ENCODE measurements around the gene USH2A. TPM values are rescaled to one million over a fixed set of nuclear protein-coding genes. Genes with fewer than 3 reads are reported as not detected.

The USH2A gene
- polyA plus RNA-seq, 2 of the 4 experiments (the other 2 are of a cell fraction), result not detected

DNA sequence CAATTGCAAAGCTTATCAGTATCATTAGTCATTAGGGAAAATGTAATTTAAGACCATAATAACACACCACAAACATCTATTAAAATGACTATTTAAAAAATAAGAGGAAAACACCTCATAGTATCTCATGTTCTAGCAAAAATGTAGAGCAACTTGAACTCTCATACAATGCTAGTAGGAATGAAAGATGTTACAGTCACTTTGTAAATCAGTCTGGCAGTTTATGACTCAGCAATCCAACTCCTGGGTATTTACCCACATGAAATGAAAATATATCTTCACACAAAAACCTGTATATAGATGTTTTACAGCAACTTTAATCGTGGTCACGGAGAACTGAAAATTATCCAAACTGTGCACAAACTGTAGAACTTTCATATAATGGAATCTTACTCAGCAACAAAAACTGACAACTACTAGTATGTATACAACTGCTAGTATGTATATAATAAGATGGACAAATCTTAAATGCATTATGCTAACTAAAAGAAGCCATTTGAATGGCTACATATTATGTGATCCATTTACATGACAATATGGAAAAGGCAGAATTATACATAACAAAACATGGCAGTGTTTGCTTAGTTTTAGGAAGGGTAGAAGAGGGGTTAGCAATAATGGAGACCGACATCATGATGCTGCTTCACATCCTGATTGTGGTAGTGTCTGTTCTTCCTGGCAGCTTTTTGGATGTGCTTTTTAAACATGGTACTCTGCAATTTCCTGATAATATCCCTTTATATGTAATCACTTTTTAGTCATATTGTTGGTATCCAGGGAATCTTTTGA, 589.1 kb downstream of the USH2A start:
- TF ChIP-seq ESRRA (IDR thresholded peaks at IDR 0.05; ENCODE audit: borderline replicate concordance, low read length) (no peak), NFE2L2 (conservative IDR thresholded peaks at IDR 0.05; ENCODE audit: low read length) (no peak), RNF2 (IDR thresholded peaks at IDR 0.05; ENCODE audit: borderline replicate concordance, low read depth) (no peak), FOSL2 (IDR thresholded peaks at IDR 0.05) (no peak), FOSL2 (CRISPR knock-in tag; IDR thresholded peaks at IDR 0.05) (no peak)
- FAIRE-seq (peak; percentile 61), ATAC-seq (no peak), DNase-seq (ENCODE audit: low read depth in 1 of 2, low spot score in 1 of 2) (no peak)
- POLR2A ChIA-PET, result interaction anchor here (0.7 kb wide), 1 partner anchor 53 kb away, joined by 7 read pairs; no protein-coding TSS in a partner anchor
- Histone ChIP-seq H3K4me3 (no peak overlapping the region), H3K4me1 (no peaks in the 10 kb centered on the region), H3K9me3 (no peaks in the 10 kb centered on the region), H3K27ac (no peak overlapping the region), H3K4me2 (no peak overlapping the region)
- 39% methylated on average over 3 of the region's 3 CpGs for WGBS (ENCODE audit: missing lambda C conversion rate)
- CTCF ChIA-PET, result no interaction called here

DNA sequence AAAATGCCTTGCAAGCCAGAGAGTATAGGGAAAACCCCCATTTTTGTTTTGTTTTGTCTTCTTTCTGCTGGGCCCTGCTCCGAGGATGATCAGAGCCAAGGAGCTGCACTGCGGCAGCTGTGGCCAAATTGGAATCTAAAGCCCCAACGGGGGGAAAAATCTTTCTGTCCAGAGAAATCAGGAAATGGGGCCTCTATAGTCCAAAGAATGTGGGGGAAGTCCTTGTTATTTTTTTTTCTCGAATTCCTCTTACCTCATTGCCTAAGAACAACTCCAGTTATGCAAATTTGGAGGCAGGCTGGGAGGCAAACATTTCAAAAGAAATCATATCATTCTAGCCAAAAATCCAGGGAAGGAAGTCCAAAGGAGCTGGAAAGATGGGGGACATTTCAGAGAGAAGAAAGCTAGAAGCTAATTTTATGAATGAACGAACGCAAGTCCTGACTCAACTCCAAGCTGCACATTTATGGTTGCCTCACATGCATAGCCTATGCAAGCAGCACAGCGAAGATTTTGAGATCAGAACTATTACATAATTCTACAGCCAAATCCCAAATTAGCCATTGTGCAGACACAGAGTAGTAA, 592.9 kb downstream of the USH2A start:
- no peak overlapping the region for H3K4me3 ChIP-seq
- no peaks in the 10 kb centered on the region for H3K9me3 ChIP-seq
- H3K4me2 ChIP-seq, result no peak overlapping the region
- ChIA-PET CTCF (no interaction called here), POLR2A (no interaction called here)
- DNase-seq (ENCODE audit: low read depth in 1 of 2, low spot score in 1 of 2) (no peak), FAIRE-seq (no peak), ATAC-seq (no peak)
- H3K27ac ChIP-seq, result no peak overlapping the region
- TF ChIP-seq BHLHE40 (IDR thresholded peaks at IDR 0.05; ENCODE audit: low read depth, low read length), result no peak
- no peak for TF ChIP-seq RARB (CRISPR knock-in tag; IDR thresholded peaks at IDR 0.05)
- no peak for TF ChIP-seq NFE2L2 (conservative IDR thresholded peaks at IDR 0.05; ENCODE audit: low read length)
- no peak for TF ChIP-seq HOXA7 (CRISPR knock-in tag; IDR thresholded peaks at IDR 0.05)
- TF ChIP-seq FOSB (CRISPR knock-in tag; IDR thresholded peaks at IDR 0.05), result no peak
- TF ChIP-seq ZFP36 (IDR thresholded peaks at IDR 0.05; ENCODE audit: borderline replicate concordance, partially characterized antibody), result no peak
- no peak for TF ChIP-seq ZSCAN20 (CRISPR knock-in tag; IDR thresholded peaks at IDR 0.05)
- no peak for TF ChIP-seq RAD21 (conservative IDR thresholded peaks at IDR 0.05 in 1 of 2, IDR thresholded peaks at IDR 0.05 in 1 of 2)
- no peak for TF ChIP-seq POLR2A (IDR thresholded peaks at IDR 0.05; ENCODE audit: low read length)
- no peak for TF ChIP-seq FOXS1 (CRISPR knock-in tag; IDR thresholded peaks at IDR 0.05)
- TF ChIP-seq, protein P1, sequence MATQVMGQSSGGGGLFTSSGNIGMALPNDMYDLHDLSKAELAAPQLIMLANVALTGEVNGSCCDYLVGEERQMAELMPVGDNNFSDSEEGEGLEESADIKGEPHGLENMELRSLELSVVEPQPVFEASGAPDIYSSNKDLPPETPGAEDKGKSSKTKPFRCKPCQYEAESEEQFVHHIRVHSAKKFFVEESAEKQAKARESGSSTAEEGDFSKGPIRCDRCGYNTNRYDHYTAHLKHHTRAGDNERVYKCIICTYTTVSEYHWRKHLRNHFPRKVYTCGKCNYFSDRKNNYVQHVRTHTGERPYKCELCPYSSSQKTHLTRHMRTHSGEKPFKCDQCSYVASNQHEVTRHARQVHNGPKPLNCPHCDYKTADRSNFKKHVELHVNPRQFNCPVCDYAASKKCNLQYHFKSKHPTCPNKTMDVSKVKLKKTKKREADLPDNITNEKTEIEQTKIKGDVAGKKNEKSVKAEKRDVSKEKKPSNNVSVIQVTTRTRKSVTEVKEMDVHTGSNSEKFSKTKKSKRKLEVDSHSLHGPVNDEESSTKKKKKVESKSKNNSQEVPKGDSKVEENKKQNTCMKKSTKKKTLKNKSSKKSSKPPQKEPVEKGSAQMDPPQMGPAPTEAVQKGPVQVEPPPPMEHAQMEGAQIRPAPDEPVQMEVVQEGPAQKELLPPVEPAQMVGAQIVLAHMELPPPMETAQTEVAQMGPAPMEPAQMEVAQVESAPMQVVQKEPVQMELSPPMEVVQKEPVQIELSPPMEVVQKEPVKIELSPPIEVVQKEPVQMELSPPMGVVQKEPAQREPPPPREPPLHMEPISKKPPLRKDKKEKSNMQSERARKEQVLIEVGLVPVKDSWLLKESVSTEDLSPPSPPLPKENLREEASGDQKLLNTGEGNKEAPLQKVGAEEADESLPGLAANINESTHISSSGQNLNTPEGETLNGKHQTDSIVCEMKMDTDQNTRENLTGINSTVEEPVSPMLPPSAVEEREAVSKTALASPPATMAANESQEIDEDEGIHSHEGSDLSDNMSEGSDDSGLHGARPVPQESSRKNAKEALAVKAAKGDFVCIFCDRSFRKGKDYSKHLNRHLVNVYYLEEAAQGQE (IDR thresholded peaks at IDR 0.05), result no peak
- TF ChIP-seq CEBPB (IDR thresholded peaks at IDR 0.05), result no peak
- TF ChIP-seq CHD4 (IDR thresholded peaks at IDR 0.05; ENCODE audit: borderline replicate concordance), result no peak
- no peak for TF ChIP-seq EP300 (IDR thresholded peaks at IDR 0.05)
- no peak for TF ChIP-seq PHF8 (IDR thresholded peaks at IDR 0.05; ENCODE audit: borderline replicate concordance, low read depth)
- 21% methylated on average over 7 of the region's 7 CpGs for WGBS (ENCODE audit: missing lambda C conversion rate)
- H3K4me1 ChIP-seq, result no peaks in the 10 kb centered on the region

DNA sequence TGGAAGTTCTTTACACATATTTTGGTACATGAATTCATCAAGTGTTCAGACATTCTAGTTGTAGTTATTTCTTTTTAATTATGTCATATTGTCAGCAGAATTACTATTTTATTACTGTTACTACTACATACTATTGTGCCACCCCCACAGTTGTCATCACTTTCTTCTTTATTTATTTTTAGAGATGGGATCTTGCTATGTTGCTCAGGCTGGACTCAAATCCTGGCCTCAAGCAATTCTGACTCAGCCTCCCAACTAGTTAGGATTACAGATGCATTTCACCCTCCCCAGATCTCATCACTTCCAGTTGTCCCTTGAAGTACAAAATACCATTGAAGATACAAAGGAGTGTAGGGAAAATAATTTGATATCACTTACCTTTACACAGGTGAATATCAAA, 598.2 kb downstream of the USH2A start:
- H3K27ac ChIP-seq, result no peak overlapping the region
- CTCF ChIA-PET, result no interaction called here
- DNase-seq (ENCODE audit: low read depth in 1 of 2, low spot score in 1 of 2) (no peak), FAIRE-seq (no peak), ATAC-seq (no peak)
- H3K4me1 ChIP-seq, result no peaks in the 10 kb centered on the region
- H3K9me3 ChIP-seq, result no peaks in the 10 kb centered on the region
- no peak overlapping the region for H3K4me3 ChIP-seq
- H3K4me2 ChIP-seq, result no peak overlapping the region
- POLR2A ChIA-PET, result no interaction called here
- TF ChIP-seq GATA3 (IDR thresholded peaks at IDR 0.05; ENCODE audit: borderline replicate concordance) (no peak), POLR2A (IDR thresholded peaks at IDR 0.05; ENCODE audit: low read length) (no peak), RNF2 (IDR thresholded peaks at IDR 0.05; ENCODE audit: borderline replicate concordance, low read depth) (no peak), ESRRA (IDR thresholded peaks at IDR 0.05; ENCODE audit: borderline replicate concordance, low read length) (no peak), JUNB (IDR thresholded peaks at IDR 0.05) (no peak), ZFP36 (IDR thresholded peaks at IDR 0.05; ENCODE audit: borderline replicate concordance, partially characterized antibody) (no peak), MYC (IDR thresholded peaks at IDR 0.05; ENCODE audit: borderline replicate concordance, low read length) (no peak), HEYL (CRISPR knock-in tag; IDR thresholded peaks at IDR 0.05) (no peak), CBX2 (IDR thresholded peaks at IDR 0.05; ENCODE audit: borderline replicate concordance, low read depth) (no peak)
- TF ChIP-seq, protein P2, sequence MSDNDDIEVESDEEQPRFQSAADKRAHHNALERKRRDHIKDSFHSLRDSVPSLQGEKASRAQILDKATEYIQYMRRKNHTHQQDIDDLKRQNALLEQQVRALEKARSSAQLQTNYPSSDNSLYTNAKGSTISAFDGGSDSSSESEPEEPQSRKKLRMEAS (IDR thresholded peaks at IDR 0.05), result no peak
- TF ChIP-seq, protein P3, sequence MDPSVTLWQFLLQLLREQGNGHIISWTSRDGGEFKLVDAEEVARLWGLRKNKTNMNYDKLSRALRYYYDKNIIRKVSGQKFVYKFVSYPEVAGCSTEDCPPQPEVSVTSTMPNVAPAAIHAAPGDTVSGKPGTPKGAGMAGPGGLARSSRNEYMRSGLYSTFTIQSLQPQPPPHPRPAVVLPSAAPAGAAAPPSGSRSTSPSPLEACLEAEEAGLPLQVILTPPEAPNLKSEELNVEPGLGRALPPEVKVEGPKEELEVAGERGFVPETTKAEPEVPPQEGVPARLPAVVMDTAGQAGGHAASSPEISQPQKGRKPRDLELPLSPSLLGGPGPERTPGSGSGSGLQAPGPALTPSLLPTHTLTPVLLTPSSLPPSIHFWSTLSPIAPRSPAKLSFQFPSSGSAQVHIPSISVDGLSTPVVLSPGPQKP (IDR thresholded peaks at IDR 0.05; ENCODE audit: low read depth, low read length), result no peak
- TF ChIP-seq, protein P4, sequence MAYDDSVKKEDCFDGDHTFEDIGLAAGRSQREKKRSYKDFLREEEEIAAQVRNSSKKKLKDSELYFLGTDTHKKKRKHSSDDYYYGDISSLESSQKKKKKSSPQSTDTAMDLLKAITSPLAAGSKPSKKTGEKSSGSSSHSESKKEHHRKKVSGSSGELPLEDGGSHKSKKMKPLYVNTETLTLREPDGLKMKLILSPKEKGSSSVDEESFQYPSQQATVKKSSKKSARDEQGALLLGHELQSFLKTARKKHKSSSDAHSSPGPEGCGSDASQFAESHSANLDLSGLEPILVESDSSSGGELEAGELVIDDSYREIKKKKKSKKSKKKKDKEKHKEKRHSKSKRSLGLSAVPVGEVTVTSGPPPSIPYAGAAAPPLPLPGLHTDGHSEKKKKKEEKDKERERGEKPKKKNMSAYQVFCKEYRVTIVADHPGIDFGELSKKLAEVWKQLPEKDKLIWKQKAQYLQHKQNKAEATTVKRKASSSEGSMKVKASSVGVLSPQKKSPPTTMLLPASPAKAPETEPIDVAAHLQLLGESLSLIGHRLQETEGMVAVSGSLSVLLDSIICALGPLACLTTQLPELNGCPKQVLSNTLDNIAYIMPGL (CRISPR knock-in tag; IDR thresholded peaks at IDR 0.05; ENCODE audit: borderline replicate concordance), result no peak
